Fibroblast of upper back skin (primary cell): ENCODE results near the gene PYGO2.
"Not testable (repeated sequence)": the region's sequence is repeated elsewhere in the genome, so short reads cannot be mapped to it uniquely, and the experiment has no call there.

Experiments used
- DNase-seq: peaks from one replicate; pipeline ENCODE4 v3.0.0-alpha.2; 2013

PYGO2 gene

GRCh38 chr1:154940213-154940560 lies 21.4 kb downstream of the PYGO2 start:
- no peak for DNase-seq

- no peak for DNase-seq
Measured at GRCh38 chr1:154938604-154939399, 22.8 kb downstream of the PYGO2 start.

- DNase-seq, result no peak
Measured at GRCh38 chr1:154937988-154938386, 23.6 kb downstream of the PYGO2 start.

- DNase-seq, result peak; percentile 94
Measured at GRCh38 chr1:154937085-154937987, 24.2 kb downstream of the PYGO2 start.

- peak; percentile 95 for DNase-seq
Measured at GRCh38 chr1:154936555-154937084, 25.0 kb downstream of the PYGO2 start, which contains the start of gene PMVK. TSS of gene PMVK (minus strand) at chr1:154936719. CDS start at chr1:154936685, 34 bp downstream.

- no peak for DNase-seq
Measured at GRCh38 chr1:154935749-154936554, 25.6 kb downstream of the PYGO2 start.

GRCh38 chr1:154934358-154934948 lies 27.1 kb downstream of the PYGO2 start:
- DNase-seq, result no peak

- no peak for DNase-seq
Measured at GRCh38 chr1:154931940-154932487, 29.6 kb downstream of the PYGO2 start.

- no peak for DNase-seq
Measured at GRCh38 chr1:154926201-154926600, 35.4 kb downstream of the PYGO2 start.

GRCh38 chr1:154925335-154926170 lies 36.0 kb downstream of the PYGO2 start:
- DNase-seq, result no peak

- DNase-seq, result no peak
Measured at GRCh38 chr1:154923695-154924094, 37.9 kb downstream of the PYGO2 start.

GRCh38 chr1:154913273-154913672 lies 48.3 kb downstream of the PYGO2 start:
- DNase-seq, result no peak

GRCh38 chr1:154912755-154913154 lies 48.8 kb downstream of the PYGO2 start:
- DNase-seq, result no peak

- DNase-seq, result no peak
Measured at GRCh38 chr1:154911691-154912550, 49.7 kb downstream of the PYGO2 start.

GRCh38 chr1:154910851-154911250 lies 50.7 kb downstream of the PYGO2 start:
- DNase-seq, result no peak

- no peak for DNase-seq
Measured at GRCh38 chr1:154908937-154909336, 52.6 kb downstream of the PYGO2 start.

GRCh38 chr1:154908129-154908528 lies 53.5 kb downstream of the PYGO2 start:
- not testable (repeated sequence) for DNase-seq
